Stimulated activated CD4-positive, alpha-beta T cell treated with anti-CD3 and anti-CD28 coated beads, TNF-alpha, amount 100 ng/mL, for 24 hours (primary cell): ENCODE data around the gene IQGAP1.
A peak's percentile ranks its signal among the peaks of the same experiment; 100 is the strongest.
"Not testable (repeated sequence)": the region's sequence is repeated elsewhere in the genome, so short reads cannot be mapped to it uniquely, and the experiment has no call there.

Experiments used
- DNase-seq, 3 experiments: peaks; one replicate each; pipeline ENCODE4 v3.0.0-alpha.2; 2020; ENCODE audit warnings: low read depth in 3 of 3

Gene IQGAP1

GRCh38 chr15:90411176-90411575 is 23.1 kb downstream of the IQGAP1 start:
- no peak for DNase-seq

GRCh38 chr15:90412356-90413194 is 24.5 kb downstream of the IQGAP1 start:
- DNase-seq: no peak

- DNase-seq: no peak
Observed at GRCh38 chr15:90413411-90414379, 25.7 kb downstream of the IQGAP1 start.

- no peak for DNase-seq
Observed at GRCh38 chr15:90414408-90415028, 26.5 kb downstream of the IQGAP1 start.

DNA sequence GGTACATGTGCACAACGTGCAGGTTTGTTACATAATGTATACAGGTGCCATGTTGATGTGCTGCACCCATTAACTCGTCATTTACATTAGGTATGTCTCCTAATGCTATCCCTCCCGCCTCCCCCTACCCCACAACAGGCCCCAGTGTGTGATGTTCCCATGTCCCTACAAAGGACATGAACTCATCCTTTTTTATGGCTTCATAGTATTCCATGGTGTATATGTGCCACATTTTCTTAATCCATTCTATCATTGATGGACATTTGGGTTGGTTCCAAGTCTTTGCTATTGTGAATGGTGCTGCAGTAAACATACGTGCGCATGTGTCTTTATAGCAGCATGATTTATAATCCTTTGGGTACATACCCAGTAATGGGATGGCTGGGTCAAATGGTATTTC is 28.0 kb downstream of the IQGAP1 start:
- not testable (repeated sequence) for DNase-seq

GRCh38 chr15:90418627-90419026 is 30.6 kb downstream of the IQGAP1 start:
- DNase-seq: no peak

DNA sequence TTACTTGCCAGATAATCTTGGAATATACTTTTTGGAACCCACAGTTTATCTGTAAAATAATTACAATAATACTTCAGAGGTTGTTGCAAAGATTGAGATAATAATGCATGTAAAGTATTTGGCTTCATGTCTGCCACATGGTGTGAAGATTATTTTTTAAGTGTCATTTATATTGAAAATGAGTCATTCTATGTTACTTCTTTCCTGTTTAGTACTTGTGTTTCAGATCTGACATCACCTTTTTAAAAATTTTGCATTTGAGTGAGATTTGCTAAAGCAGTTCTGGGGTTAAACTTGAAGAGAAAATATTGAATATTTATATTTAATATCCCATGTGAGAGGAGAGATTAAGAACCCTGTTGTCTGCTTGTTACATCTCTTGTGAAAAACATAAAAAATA is 31.2 kb downstream of the IQGAP1 start:
- no peak for DNase-seq

- peak in 2 of 3 experiments; percentile 20 to 43 for DNase-seq
Observed at GRCh38 chr15:90419738-90420406, 31.8 kb downstream of the IQGAP1 start.

DNA sequence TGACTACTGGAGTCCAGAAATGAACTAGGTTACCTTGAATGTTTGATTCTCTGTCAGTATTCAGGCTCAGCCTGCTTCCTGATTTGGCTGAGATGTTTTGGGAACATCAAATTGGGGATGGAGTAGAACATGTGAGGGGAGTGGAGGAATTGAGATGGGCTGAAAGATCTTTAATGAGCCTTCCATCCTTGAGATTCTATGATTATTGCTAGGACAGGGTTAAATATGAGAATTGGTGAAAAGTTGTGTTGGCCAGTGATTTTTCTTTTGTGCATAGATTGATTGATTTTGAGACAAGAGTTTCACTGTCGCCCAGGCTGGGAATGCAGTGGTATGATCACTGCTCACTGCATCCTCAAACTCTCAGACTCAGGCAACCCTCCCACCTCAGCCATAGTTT is 32.4 kb downstream of the IQGAP1 start:
- no peak for DNase-seq

GRCh38 chr15:90421527-90421926 is 33.5 kb downstream of the IQGAP1 start:
- DNase-seq: no peak

GRCh38 chr15:90422043-90422442 is 34.0 kb downstream of the IQGAP1 start:
- no peak for DNase-seq

- no peak for DNase-seq
Observed at GRCh38 chr15:90422936-90423335, 34.9 kb downstream of the IQGAP1 start.

- no peak for DNase-seq
Observed at GRCh38 chr15:90423801-90424319, 35.8 kb downstream of the IQGAP1 start.

DNA sequence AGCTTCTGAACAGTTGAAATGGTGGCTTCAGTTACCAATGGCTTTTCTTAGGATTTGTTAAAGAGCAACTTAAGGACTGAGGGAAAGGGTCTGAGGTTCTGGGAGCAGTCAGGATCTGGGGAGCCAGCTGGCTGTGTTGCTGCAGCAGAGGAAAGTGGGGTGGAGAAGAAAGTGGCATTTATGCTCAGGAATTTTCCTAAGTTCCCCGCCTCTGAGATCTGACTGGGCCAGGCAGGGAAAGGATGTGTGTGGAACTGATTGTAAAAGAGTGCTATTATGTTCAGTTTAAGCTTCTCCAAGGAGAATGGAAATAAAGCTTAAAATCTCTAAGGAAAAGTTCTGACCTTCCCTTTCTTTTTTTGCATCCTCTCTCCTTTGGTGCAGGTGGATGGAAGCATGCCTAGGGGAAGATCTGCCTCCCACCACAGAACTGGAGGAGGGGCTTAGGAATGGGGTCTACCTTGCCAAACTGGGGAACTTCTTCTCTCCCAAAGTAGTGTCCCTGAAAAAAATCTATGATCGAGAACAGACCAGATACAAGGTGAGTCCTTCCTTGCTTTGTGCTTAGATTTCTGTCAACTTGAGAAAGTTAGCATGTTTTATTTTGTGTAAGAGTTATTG is 37.8 kb downstream of the IQGAP1 start:
- no peak for DNase-seq

DNA sequence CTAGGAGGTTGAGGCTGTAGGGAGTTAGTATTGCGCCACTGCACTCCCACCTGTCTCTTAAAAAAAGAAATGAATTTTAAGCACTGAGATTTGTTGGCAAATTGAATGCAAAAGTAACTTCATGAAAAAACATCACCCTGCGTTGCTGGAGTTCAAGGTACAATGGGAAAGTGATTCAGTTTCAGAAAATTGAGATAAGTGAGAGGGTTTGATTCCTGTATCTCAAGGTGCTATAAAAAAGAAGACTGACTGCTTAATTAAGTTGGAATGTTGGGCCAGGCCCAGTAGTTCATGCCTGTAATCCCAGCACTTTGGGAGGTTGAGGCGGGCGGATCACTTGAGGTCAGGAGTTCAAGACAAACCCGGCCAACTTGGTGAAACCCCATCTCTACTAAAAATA is 39.1 kb downstream of the IQGAP1 start:
- no peak for DNase-seq

- DNase-seq: no peak
Observed at GRCh38 chr15:90432253-90432652, 44.2 kb downstream of the IQGAP1 start.

GRCh38 chr15:90435652-90436337 is 47.8 kb downstream of the IQGAP1 start:
- no peak for DNase-seq

DNA sequence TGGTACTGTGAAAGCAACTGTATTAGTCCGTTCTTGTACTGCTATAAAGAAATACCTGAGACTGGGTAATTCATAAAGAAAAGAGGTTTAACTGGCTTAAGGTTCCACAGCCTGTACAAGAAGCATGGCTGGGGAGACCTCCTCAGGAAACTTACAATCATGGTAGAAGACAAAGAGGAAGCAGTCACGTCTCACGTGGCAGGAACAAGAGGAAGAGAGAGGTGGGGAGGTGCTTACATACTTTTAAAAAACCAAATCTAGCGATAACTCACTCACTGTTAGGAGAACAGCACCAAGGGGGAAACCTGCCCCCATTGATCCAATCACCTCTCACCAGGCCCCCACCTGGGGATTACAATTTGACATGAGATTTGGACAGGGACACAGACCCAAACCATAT is 48.9 kb downstream of the IQGAP1 start:
- DNase-seq: no peak

DNA sequence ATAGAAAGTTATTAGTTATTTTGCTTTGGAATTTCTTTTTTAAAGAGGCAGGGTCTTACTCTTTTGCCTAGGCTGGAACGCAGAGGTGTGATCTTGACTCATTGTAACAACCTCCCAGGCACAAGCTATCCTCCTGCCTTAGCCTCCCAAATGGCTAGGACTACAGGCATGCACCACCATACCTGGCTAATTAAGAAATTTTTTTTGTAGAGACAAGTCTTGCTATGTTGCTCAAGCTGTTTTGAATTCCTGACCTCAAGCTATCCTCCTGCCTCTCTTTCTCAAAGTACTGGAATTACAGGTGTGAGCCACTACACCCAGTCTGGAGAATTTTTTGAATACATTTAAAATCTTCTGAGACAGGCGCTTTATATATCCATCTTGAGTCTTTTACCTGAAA is 49.5 kb downstream of the IQGAP1 start:
- DNase-seq: no peak

GRCh38 chr15:90439946-90440345 is 51.9 kb downstream of the IQGAP1 start:
- no peak for DNase-seq
